Mucosa of rectum (tissue), 2 donors: ENCODE results near the gene MYO1D.

Experiments
- H3K27ac ChIP-seq, 2 donors: one replicate each; pipeline ENCODE4 v1.7.0; 2013; ENCODE audit warnings: inconsistent platforms in 2 of 2, low read depth in 2 of 2, low read length in 2 of 2
- H3K27me3 ChIP-seq, 2 donors: one replicate each; pipeline ENCODE4 v1.7.0; 2013; ENCODE audit warnings: low read length in 2 of 2; ENCODE audit not compliant: control insufficient read depth in 2 of 2, insufficient read depth in 2 of 2
- H3K36me3 ChIP-seq, 2 donors: one replicate each; pipeline ENCODE4 v1.7.0; 2013; ENCODE audit warnings: low read length in 2 of 2; ENCODE audit not compliant: control insufficient read depth in 2 of 2, insufficient read depth in 2 of 2
- H3K4me1 ChIP-seq, 2 donors: one replicate each; pipeline ENCODE4 v1.7.0; 2013; ENCODE audit warnings: low read length in 2 of 2, mild to moderate bottlenecking in 1 of 2; ENCODE audit not compliant: control insufficient read depth in 2 of 2, insufficient read depth in 2 of 2
- H3K4me3 ChIP-seq, 2 donors: one replicate each; pipeline ENCODE4 v1.7.0; 2013; ENCODE audit warnings: low read length in 2 of 2
- H3K9ac ChIP-seq, 2 donors: one replicate each; pipeline ENCODE4 v1.7.0; 2013; ENCODE audit warnings: low read length in 2 of 2, low read depth in 1 of 2, mild to moderate bottlenecking in 1 of 2
- H3K9me3 ChIP-seq, 2 donors: one replicate each; pipeline ENCODE4 v1.7.0; 2013; ENCODE audit warnings: low read length in 2 of 2; ENCODE audit not compliant: control insufficient read depth in 2 of 2
- donor health status: healthy.
- donor health status: Normal muscosa, but diverticular disease.

Gene MYO1D

DNA sequence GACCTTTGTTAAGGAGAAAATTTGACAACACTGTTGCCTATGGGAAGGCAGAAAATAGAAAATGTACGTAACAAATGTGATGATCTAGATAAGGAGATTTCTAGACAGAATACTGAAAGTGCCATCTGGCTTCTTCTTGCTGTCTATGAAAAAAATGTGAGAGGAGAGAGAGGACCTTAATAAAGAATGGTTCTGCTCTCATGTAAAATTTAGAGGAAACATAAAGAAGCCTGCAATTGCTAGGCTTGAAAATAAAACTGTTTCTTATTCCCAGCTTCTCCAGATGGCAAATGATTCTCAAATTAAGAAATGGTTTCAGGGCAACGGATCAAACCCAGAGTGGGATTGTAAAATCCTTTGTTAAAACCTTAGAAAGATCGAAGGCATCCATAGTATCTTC, 261.6 kb downstream of the MYO1D start:
- Histone ChIP-seq H3K9me3 (no peaks in the 10 kb centered on the region), H3K9ac (no peak overlapping the region), H3K4me3 (no peak overlapping the region), H3K27ac (no peak overlapping the region), H3K4me1 (no peaks in the 10 kb centered on the region), H3K27me3 (no peaks in the 10 kb centered on the region), H3K36me3 (no peaks in the 10 kb centered on the region)

- H3K4me3 ChIP-seq, result no peak overlapping the region
- H3K9me3 ChIP-seq, result no peaks in the 10 kb centered on the region
- no peaks in the 10 kb centered on the region for H3K4me1 ChIP-seq
- no peaks in the 10 kb centered on the region for H3K36me3 ChIP-seq
- no peak overlapping the region for H3K9ac ChIP-seq
- H3K27ac ChIP-seq, result no peak overlapping the region
- H3K27me3 ChIP-seq, result no peaks in the 10 kb centered on the region
Measured at GRCh38 chr17:32610943-32611342, 266.0 kb downstream of the MYO1D start.

DNA sequence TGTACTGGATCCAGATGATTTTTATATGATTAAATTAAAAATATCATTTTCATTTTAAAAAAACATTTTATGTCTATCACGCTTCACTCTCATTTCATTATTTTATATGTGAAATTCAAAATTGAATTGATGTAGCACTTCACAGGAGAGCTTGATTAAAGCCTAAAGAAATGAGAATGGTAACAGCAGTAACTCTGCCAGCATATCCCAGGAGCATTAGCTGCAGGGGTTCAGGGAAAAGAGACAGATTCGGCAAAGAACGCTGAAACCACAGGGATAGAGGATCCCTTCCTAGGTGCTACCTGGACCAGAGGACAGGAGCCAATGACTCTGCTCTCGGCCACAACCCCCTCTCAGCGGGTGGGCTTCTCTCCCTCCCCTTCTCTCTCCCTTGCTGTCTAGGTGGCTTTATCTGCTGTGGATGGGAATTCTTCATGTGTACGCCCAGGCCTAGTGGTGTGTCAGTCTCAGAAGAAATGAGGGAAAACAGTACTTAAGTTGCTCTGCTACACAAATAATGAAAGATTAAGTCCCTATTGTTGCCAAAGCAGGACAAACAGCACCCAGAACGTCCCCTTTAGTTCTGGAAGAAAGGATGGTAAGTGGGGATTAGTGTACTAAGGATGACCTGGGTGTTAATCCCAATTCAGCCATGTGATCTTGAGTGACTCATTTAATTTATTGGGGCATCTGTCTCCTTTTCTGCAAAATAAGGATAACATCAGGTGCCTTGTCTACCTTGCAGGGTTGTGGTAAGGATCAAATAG, 266.9 kb downstream of the MYO1D start:
- H3K4me1 ChIP-seq, result no peaks in the 10 kb centered on the region
- no peaks in the 10 kb centered on the region for H3K9me3 ChIP-seq
- no peaks in the 10 kb centered on the region for H3K27me3 ChIP-seq
- H3K9ac ChIP-seq, result no peak overlapping the region
- H3K36me3 ChIP-seq, result no peaks in the 10 kb centered on the region
- H3K4me3 ChIP-seq, result no peak overlapping the region
- no peak overlapping the region for H3K27ac ChIP-seq

DNA sequence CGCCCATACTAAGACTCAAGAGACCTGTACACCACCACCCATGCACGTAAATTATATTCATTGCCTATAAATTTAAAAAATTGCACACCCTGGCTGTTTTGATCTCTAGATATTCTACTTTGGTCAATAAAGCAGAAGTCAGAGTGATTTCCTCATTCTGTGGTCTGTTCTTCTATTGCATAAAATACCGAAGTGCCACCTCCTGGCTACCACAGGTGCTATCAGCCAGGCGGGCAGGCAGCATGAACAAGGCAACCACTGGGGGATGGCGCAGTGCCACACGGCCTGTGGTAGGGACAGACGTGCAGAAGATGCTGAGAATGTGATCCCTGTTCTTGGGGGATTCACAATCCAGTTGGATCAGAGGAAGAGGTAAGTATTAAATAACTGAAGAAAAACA, 267.8 kb downstream of the MYO1D start:
- no peaks in the 10 kb centered on the region for H3K27me3 ChIP-seq
- peaks cover 0 to 7% of the 10 kb centered on the region in 2 donors for H3K36me3 ChIP-seq
- no peak overlapping the region for H3K27ac ChIP-seq
- no peaks in the 10 kb centered on the region for H3K4me1 ChIP-seq
- no peak overlapping the region for H3K4me3 ChIP-seq
- H3K9me3 ChIP-seq, result no peaks in the 10 kb centered on the region
- no peak overlapping the region for H3K9ac ChIP-seq

DNA sequence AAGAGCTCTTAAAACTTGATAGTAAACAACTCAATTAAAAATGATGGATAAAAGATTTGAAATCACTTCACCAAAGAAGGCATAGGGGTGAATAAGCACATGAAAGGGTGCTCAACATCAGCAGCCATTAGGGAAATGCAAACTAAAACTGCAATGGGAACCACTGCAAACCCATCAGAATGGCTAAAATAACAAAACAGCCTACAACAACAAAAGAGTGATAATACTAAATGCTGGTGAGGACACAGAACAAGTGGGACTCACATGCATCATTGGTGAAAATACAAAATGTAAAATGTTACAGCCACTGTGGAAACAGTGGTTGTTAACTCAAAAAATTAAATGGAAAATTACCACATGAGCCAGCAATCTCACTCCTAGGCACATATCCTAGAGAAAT, 268.7 kb downstream of the MYO1D start:
- no peaks in the 10 kb centered on the region for H3K4me1 ChIP-seq

DNA sequence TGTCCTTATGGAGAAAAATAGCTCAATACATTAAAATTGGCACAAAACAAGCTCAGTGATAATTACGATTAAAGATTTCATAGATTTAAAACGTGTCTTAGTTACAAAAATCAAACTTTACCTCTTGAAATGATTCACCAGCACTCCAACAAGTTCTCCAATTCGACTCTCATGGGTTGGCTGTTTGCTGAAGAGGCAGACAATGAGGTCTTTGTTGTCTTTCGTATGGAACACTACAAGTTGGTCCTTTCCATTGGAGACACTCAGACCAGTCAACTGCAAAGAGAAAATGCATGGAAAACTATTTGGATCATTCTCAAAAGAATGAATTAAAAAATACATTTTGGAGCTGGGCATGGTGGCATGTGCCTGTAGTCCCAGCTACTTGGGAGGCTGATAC, 272.0 kb downstream of the MYO1D start:
- H3K9me3 ChIP-seq, result no peaks in the 10 kb centered on the region
- H3K27ac ChIP-seq, result no peak overlapping the region
- no peaks in the 10 kb centered on the region for H3K27me3 ChIP-seq
- H3K4me3 ChIP-seq, result no peak overlapping the region
- no peaks in the 10 kb centered on the region for H3K4me1 ChIP-seq
- peaks cover 14 to 19% of the 10 kb centered on the region in 2 donors for H3K36me3 ChIP-seq
- no peak overlapping the region for H3K9ac ChIP-seq

More for the DNA sequence above, 268.7 kb downstream of the MYO1D start:
- Histone ChIP-seq H3K4me3 (no peak overlapping the region), H3K9ac (no peak overlapping the region), H3K27me3 (no peaks in the 10 kb centered on the region), H3K9me3 (no peaks in the 10 kb centered on the region), H3K27ac (no peak overlapping the region), H3K36me3 (peaks cover 0 to 7% of the 10 kb centered on the region in 2 donors)

GRCh38 chr17:32602396-32602795, 274.5 kb downstream of the MYO1D start:
- no peaks in the 10 kb centered on the region for H3K9me3 ChIP-seq
- no peak overlapping the region for H3K4me3 ChIP-seq
- no peaks in the 10 kb centered on the region for H3K27me3 ChIP-seq
- no peak overlapping the region for H3K27ac ChIP-seq
- no peak overlapping the region for H3K9ac ChIP-seq
- peaks cover 14 to 19% of the 10 kb centered on the region in 2 donors for H3K36me3 ChIP-seq
- no peaks in the 10 kb centered on the region for H3K4me1 ChIP-seq

- Histone ChIP-seq H3K9me3 (no peaks in the 10 kb centered on the region), H3K27me3 (no peaks in the 10 kb centered on the region), H3K9ac (no peak overlapping the region), H3K27ac (no peak overlapping the region), H3K36me3 (peaks cover 14 to 19% of the 10 kb centered on the region in 2 donors), H3K4me1 (no peaks in the 10 kb centered on the region), H3K4me3 (no peak overlapping the region)
Measured at GRCh38 chr17:32601866-32602265, 275.1 kb downstream of the MYO1D start.

DNA sequence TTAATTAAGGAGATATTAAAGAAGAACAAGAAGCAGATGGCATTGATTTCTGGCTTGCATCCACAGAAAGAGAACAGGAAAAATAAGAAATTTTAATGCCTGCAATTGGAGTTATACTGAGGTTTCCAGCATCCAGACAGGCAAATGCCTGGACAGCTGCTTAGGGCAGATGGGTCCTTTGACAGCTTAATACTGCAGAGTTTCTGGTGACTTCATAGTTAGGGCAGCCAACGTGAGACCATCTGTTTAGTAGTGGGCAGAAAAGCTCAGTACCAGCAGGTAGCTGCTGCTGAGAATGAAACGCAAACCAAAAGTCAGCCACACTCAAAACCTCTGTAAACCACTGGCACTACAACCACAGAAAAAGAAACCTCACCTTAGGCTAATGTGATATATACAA, 280.3 kb downstream of the MYO1D start:
- H3K9me3 ChIP-seq, result no peaks in the 10 kb centered on the region
- H3K36me3 ChIP-seq, result peaks cover 15 to 17% of the 10 kb centered on the region in 2 donors
- H3K27ac ChIP-seq, result no peak overlapping the region
- no peak overlapping the region for H3K9ac ChIP-seq
- H3K4me3 ChIP-seq, result no peak overlapping the region
- no peaks in the 10 kb centered on the region for H3K27me3 ChIP-seq
- no peaks in the 10 kb centered on the region for H3K4me1 ChIP-seq

DNA sequence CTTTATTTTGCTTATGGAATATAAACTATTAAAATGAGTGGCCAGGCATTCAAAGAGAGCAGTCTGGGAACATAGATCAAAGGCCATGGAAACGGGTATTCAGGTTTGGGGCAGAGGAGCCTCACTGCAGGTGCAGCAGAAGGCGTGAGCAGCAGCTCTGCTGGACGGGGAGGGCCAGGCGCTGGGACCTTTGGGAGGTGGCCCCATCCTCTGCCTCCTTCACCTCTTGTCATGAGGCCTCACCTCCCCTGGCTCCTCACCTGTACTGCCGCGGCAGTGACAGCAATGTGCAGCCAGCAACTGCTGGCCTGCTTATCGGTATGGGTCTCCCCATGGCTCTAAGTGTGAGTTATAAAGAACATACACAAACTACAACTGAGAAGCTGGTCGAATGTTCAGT, 280.7 kb downstream of the MYO1D start:
- H3K9me3 ChIP-seq, result no peaks in the 10 kb centered on the region
- no peak overlapping the region for H3K9ac ChIP-seq
- no peaks in the 10 kb centered on the region for H3K27me3 ChIP-seq
- H3K4me3 ChIP-seq, result no peak overlapping the region
- peaks cover 13 to 14% of the 10 kb centered on the region in 2 donors for H3K36me3 ChIP-seq
- H3K4me1 ChIP-seq, result no peaks in the 10 kb centered on the region
- no peak overlapping the region for H3K27ac ChIP-seq
